ENCODE measurements around the gene NANP. TPM values are rescaled to one million over a fixed set of nuclear protein-coding genes. Genes with fewer than 3 reads are reported as not detected.

The NANP gene
- polyA plus RNA-seq, 1 donor = 7.7 TPM

DNA sequence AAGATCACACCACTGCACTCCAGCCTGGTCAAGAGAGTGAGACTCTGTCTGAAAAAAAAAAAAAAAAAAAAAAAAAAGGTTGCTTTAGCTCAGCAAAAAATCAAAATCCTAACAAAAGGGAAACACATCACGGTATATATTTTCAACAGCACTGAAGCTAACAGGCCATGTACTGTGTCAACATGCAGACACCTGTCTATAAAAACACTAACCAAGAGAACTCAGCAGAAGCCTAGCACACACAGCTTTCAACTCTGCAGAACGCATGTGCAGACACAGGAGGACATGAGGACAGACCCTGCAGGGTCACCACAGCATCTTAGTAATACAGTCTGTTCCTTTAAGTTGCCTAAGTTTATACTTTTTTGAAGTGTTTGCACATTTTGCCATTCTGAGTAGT lies 52.0 kb downstream of the NANP start:
- no peak for DNase-seq

DNA sequence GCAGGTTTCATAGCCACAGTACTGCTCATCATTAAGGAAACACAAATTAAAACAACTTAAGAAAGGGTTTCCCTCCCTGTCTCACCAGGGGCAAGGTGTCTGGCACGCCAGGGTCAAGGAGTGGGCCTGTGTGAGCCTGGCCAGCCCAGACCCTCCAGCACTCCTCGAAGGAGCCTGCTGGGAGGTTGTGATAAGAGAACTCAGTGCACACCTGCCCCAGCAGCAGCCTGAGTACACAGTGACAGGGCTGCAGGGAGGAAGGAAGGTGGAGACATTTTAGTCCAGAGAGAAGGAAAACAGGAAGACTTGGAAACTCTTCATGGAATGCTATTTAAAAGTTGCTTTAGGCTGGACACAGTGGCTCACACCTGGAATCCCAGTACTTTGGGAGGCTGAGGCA lies 52.6 kb downstream of the NANP start:
- DNase-seq = no peak

GRCh38 chr20:25570148-25570530 lies 53.7 kb downstream of the NANP start:
- DNase-seq = no peak

DNA sequence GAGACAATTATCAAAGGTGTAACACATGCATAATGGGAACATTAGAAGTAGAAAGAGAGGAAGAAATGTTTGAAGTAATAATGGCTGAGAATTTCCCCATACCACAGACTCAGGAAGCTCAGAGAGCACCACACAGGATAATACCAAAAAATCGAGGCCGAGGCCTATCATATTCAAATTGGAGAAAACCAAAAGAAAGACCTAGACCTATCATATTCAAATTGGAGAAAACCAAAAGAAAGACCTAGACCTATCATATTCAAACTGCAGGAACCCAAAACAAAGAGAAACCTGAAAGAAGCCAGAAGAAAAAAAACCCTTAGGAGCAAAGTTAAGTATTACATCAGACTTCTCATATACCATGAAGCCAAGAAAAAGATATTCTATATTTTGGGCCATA lies 56.5 kb downstream of the NANP start:
- no peak for DNase-seq

- no peak for DNase-seq
These were observed 57.0 kb downstream of the NANP start for GRCh38 chr20:25566821-25567220.

DNA sequence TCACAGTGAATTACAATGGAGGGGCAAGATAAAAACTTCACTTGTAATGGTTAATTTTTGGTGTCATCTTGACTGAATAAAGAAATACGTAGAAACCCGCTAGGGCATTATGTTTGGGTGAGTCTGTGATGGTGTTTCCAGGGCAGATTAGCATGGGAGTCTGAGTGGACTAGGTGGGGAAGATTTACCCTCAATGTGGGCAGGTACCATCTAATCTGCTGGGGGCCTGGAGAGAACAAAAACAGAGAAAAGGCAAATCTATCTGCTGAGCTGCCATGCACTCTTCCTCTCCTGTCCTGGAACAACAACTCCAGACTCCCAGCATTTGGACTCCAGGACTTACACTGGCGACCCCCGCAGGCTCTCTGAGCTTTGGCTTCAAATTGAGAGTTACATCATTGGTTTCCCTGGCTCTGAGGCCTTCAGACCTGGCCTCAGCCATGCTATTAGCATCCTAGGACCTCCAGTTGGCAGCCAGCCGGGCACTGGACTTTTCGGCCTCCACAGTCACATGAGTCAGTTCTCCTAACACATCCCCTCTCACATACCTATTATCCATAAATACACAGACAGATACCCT lies 58.1 kb downstream of the NANP start:
- no peak for DNase-seq

DNA sequence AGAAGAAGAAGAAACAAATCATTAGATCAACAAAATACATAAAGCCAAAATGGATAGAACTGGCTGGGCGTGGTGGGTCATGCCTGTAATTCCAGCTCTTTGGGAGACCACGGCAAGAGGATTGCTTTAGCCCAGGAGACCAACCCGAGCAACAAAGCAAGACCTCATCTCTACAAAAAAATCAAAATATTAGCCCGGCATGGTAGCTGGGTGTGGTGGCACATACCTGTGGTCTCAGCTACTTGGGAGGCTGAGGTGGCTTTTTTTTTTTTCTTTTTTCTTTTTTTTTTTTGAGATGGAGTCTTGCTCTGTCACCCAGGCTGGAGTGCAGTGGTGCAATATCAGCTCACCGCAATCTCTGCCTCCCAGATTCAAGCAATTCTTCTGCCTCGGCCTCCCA lies 59.9 kb downstream of the NANP start:
- no peak for DNase-seq

- DNase-seq = no peak
These were observed 60.5 kb downstream of the NANP start for GRCh38 chr20:25563362-25563761.

Other genes starting within 250 kb of the NANP start
- gene ABHD12, start 233.2 kb downstream of the NANP start, polyA plus RNA-seq (ENCODE audit: insufficient read length) = 50.4 TPM
- gene GINS1, start 216.3 kb downstream of the NANP start, polyA plus RNA-seq (ENCODE audit: insufficient read length) = 30.6 TPM
- gene NINL, start 38.5 kb downstream of the NANP start, polyA plus RNA-seq (ENCODE audit: insufficient read length) = 69.2 TPM
- 39.1 TPM for gene ZNF337, start 72.8 kb upstream of the NANP start, polyA plus RNA-seq (ENCODE audit: insufficient read length)